T-helper 2 cell treated with Interferon-gamma antibody and Interleukin-4, amounts not matched to agents 5 μg/mL and 100 μg/mL, for 36 hours (primary cell): Measurements from ENCODE around the gene ESRP2.

ENCODE experiments used
- DNase-seq: peaks from one replicate; pipeline ENCODE4 v3.0.0; 2021; ENCODE audit warnings: low spot score
- H3K27ac Mint-ChIP-seq: one replicate; pipeline ENCODE4 v1.8.0; 2021; ENCODE audit warnings: mild to moderate bottlenecking, mixed read lengths
- H3K27me3 Mint-ChIP-seq: one replicate; pipeline ENCODE4 v1.8.0; 2021; ENCODE audit warnings: low read depth, mixed read lengths
- H3K36me3 Mint-ChIP-seq: one replicate; pipeline ENCODE4 v1.8.0; 2021; ENCODE audit warnings: low read depth, mixed read lengths
- H3K4me1 Mint-ChIP-seq: one replicate; pipeline ENCODE4 v1.8.0; 2021; ENCODE audit warnings: low read depth, mixed read lengths
- H3K4me3 Mint-ChIP-seq: one replicate; pipeline ENCODE4 v1.8.0; 2022; ENCODE audit warnings: mild to moderate bottlenecking, moderate library complexity, mixed read lengths
- H3K9me3 Mint-ChIP-seq: one replicate; pipeline ENCODE4 v1.8.0; 2021; ENCODE audit warnings: mixed read lengths

The ESRP2 gene

DNA sequence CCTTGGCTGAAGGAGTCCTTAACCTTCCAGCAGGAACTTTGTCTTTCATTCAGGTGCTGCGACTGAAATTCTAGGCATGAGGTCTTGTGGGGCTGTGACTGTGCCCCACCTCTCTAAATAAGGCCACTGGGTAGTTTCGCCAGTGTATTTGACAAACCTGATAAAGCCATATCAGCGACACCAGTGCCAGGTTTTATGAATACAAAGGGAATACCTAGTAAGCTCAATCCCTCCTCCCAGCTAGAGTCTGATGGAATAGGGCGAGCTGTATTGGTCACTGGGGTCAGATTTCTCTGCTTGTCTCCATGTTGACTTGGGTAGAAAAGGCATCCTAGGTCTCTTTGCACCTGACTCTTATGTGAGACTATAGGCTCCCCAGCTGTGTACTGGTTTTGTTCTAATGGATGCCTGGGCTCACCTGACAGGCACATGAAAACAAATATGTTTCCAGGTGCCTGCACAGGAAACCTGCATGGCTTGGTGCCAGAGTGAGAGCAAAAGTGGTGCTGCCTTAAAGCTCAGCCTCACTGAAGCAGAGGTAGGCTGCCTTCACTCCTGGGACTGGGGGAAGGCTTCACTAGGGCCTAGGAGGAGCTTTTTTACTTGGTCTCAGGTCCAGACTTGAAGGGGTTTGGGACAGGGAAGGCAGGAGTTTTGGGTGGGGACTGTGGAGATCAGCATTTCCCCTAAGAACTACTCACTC is 36.7 kb upstream of the ESRP2 start:
- peaks cover 45% of the 10 kb centered on the region for H3K36me3 Mint-ChIP-seq
- no peaks in the 10 kb centered on the region for H3K9me3 Mint-ChIP-seq
- H3K4me3 Mint-ChIP-seq = peak overlapping the region; percentile 81
- no peak for DNase-seq
- H3K27me3 Mint-ChIP-seq = no peaks in the 10 kb centered on the region
- H3K27ac Mint-ChIP-seq = peak overlapping the region; percentile 86
- H3K4me1 Mint-ChIP-seq = peaks cover 77% of the 10 kb centered on the region

DNA sequence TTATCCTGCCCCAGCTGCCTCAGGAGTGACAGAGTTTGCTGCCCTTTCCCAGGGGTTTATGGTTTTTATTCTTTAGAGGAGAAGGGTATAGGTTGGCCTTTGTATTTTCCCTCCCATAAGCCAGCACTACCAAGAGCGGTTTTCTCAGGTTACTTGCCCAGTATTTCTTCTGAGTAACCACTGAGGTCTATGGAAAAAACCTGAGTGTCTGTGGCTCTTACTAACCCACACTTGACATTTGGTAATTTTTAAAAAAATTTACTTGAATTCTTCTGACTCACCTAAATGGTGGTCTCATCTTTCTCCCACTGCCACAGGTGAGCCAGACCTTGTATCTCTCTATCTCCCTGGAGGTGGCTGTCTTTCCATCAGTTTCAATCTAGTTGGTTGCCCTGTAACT is 34.4 kb upstream of the ESRP2 start:
- Mint-ChIP-seq H3K36me3 (peaks cover 42% of the 10 kb centered on the region), H3K4me1 (peaks cover 75% of the 10 kb centered on the region), H3K4me3 (no peak overlapping the region), H3K9me3 (no peaks in the 10 kb centered on the region), H3K27me3 (no peaks in the 10 kb centered on the region), H3K27ac (peak overlapping the region; percentile 26)
- DNase-seq = no peak

DNA sequence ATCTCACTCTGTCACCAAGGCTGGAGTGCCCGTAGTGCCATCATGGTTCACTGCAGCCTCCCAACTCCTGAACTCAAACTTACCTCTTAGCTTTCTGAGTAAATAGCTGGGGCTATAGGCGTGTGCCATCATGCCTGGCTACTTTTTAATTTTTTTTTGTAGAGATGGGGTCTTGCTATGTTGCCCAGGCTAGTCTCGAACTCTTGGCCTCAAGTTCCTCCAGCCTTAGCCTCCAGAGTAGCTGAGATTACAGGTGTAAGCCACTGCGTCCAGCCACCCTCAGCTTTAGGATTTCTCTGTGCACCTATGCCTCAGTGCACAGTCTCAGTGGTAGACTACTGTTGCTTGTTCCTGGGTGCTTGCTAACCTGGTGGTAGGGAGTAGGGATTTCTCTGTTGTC is 33.9 kb upstream of the ESRP2 start:
- Mint-ChIP-seq H3K4me1 (peaks cover 73% of the 10 kb centered on the region), H3K27ac (peak overlapping the region; percentile 26), H3K36me3 (peaks cover 41% of the 10 kb centered on the region), H3K9me3 (no peaks in the 10 kb centered on the region), H3K27me3 (no peaks in the 10 kb centered on the region), H3K4me3 (no peak overlapping the region)
- no peak for DNase-seq

DNA sequence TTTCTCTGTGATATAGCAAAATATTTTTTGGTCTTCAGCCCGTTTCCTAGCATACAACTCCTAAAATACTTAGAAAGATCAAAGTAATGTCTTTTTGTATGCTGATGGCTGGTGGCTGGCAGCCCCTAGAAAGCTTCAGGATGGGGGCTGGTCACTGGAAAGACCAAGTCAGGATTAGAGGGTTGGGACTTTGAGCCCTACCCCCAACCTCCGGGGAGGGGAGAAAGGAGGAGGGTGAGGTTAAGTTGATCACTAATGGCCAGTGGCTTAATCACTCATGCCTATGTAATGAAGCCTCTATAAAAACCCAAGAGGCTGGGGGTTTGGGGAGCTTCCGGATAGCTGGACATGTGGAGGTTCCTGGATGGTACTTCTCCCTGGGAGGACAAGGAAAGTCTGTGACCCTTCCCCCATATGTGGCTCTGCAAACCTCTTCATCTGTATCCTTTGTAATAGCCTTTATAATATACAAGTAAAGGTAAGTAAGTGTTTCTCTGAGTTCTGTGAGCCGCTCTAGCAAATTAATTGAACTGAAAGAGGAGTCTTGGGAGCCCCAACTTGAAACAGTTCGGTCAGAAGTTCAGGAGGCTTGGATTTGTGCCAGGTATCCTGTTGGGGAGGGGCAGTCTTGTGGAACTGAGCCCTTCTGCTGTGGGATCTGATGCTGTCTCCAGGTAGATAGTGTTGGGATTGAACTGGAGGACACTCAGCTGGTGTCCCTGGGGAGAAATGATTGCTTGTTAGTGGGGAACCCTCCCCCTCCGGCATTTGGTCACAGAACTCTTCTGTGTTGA is 31.9 kb upstream of the ESRP2 start:
- Mint-ChIP-seq H3K4me3 (peak overlapping the region; percentile 12), H3K4me1 (peaks cover 66% of the 10 kb centered on the region), H3K27me3 (no peaks in the 10 kb centered on the region), H3K27ac (no peak overlapping the region), H3K36me3 (peaks cover 25% of the 10 kb centered on the region), H3K9me3 (no peaks in the 10 kb centered on the region)
- no peak for DNase-seq

DNA sequence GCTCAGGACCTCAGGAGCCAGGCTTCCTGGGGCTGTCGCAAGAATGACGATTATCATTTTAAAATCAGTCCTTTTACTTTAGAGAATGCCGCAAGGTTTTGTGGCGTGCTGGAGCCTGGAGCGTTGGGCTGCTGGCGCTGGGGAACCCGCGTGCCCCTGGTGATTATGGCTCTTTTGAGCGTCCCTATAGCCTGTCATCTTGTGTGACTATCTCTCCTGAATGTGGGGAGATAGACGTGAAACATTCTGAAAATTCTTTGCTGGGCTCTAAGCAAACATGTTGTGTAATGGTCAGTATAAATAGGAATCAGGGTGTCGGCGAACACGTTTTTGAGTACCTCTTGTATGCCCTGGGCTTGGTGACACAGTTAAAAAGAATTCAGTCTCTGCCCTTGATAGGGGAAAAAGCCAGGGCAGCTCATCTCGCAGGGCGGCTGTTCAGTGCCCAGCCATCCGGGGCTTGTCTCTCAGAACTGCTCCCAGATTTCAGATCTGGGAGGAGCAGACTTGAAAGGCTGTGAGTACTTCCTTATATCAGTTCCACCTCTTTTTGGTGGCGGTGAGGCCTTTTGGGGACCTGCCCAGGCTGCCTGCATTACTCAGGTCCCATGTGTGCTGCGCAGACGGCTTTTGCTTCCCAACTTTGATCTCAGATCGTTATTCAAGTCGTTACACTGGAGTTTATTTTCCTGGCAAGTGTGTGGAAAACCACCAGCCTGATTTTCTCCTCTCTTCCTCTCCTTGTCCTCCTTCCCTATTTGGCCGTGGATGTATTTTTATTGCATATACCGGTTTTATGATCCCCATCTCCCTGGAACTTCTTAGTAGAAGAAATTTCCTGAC is 29.4 kb upstream of the ESRP2 start:
- no peaks in the 10 kb centered on the region for H3K9me3 Mint-ChIP-seq
- H3K27me3 Mint-ChIP-seq = no peaks in the 10 kb centered on the region
- H3K4me1 Mint-ChIP-seq = peaks cover 52% of the 10 kb centered on the region
- peak; percentile 51 for DNase-seq
- peak overlapping the region; percentile 97 for H3K27ac Mint-ChIP-seq
- H3K36me3 Mint-ChIP-seq = peaks cover 17% of the 10 kb centered on the region
- H3K4me3 Mint-ChIP-seq = peak overlapping the region; percentile 93

DNA sequence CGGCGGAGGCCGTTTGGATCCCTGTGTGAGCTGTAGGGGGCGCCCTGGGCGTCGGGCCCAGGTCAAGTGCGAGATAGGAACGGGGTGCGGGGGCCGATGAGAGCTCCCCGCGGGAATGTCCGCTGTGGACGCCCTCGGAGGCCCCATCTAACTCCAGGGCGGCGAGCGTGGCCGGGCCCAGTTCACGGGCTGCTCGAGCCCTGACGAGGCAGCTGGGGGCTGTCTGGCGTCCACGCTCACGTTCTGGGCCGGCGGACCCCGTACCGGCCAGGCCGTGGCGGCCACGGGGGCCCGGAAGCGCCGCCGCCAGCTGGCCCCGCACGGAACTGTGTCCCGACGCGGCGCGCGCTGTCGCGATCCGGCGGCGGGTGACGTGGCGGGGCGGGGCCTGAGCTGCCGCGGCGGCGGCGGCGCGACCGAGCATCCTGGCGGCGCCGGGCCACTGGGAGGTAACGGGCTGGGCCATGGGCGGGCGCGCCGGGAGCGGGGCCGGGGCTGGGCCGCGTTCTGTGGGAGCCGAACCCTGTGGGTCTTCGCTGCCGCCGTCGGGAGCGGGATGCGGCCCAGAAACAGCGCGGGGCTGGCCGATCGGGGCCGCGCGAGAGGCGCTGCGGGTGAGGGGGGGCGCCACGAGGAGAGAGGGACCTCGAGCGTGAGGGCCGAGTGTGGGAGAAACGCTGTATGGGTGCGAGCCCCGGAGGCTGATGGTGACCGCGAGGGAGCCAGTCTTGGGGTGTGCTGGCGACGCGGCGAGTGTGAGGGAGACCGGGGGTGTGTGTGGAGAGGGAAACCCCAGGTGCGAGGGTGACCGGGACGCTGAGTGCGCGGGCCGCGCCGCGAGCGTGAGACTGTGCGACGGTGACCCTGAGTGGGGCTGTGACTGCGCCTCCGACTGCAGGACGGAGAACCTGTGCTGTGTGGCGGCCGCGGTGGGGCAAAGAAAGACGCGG is 28.5 kb upstream of the ESRP2 start, which contains the start of gene SLC7A6:
TSS of gene SLC7A6 (plus strand) at position 399 of the 950 bp plus-strand sequence. CDS start 10,201 bp downstream, outside the sequence.
- no peaks in the 10 kb centered on the region for H3K27me3 Mint-ChIP-seq
- H3K9me3 Mint-ChIP-seq = no peaks in the 10 kb centered on the region
- peaks cover 44% of the 10 kb centered on the region for H3K4me1 Mint-ChIP-seq
- peak; percentile 88 for DNase-seq
- H3K36me3 Mint-ChIP-seq = peaks cover 17% of the 10 kb centered on the region
- H3K27ac Mint-ChIP-seq = peak within 1 kb of the TSS; percentile 97
- peak within 1 kb of the TSS; percentile 93 for H3K4me3 Mint-ChIP-seq

DNA sequence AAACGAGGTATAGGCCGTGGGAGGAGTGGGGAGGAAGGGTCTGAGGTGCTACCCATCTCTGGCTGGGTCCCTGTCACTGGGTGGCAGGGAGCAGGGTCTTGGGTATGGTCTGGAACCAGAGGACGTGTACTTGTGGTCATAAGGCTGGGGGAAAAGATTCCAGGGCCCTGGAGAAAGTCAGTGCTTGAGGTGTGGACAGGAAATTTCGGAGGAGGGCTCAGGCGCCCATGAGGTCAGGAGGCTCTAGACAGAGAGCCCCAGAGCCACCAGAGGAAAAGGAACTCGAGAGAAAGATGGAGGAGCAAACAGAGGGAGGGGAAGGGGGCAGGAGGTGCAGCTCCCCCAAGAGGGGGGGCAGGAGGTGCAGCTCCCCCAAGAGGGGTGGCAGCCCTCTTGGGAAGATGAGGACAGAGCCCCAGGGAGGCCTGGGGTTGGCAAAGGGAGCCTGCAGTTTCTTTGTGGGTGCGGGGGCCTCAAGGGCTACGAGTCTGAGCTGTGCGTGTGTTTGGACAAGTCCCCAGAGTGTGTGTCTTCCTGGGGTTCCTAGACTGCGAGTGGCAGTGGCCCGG is 27.7 kb upstream of the ESRP2 start:
- Mint-ChIP-seq H3K9me3 (no peaks in the 10 kb centered on the region), H3K4me3 (peak overlapping the region; percentile 92), H3K27me3 (no peaks in the 10 kb centered on the region), H3K36me3 (peaks cover 12% of the 10 kb centered on the region), H3K27ac (peak overlapping the region; percentile 97), H3K4me1 (peaks cover 39% of the 10 kb centered on the region)
- DNase-seq = no peak

DNA sequence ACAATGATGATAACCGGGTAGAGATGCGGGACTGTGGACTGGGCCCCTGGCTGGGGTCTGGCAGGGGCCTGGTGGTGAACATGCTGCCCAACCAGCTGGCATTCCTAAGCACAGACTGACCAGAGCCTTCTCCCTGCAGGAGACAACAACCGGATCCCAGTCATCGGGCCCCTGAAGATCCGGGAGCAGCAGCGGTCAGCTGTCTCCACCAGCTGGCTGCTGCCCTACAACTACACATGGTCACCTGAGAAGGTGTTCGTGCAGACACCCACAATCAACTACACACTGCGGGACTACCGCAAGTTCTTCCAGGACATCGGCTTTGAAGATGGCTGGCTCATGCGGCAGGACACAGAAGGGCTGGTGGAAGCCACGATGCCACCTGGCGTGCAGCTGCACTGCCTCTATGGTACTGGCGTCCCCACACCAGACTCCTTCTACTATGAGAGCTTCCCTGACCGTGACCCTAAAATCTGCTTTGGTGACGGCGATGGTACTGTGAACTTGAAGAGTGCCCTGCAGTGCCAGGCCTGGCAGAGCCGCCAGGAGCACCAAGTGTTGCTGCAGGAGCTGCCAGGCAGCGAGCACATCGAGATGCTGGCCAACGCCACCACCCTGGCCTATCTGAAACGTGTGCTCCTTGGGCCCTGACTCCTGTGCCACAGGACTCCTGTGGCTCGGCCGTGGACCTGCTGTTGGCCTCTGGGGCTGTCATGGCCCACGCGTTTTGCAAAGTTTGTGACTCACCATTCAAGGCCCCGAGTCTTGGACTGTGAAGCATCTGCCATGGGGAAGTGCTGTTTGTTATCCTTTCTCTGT is 23.3 kb upstream of the ESRP2 start:
- Mint-ChIP-seq H3K27me3 (no peaks in the 10 kb centered on the region), H3K4me3 (no peak overlapping the region)

DNA sequence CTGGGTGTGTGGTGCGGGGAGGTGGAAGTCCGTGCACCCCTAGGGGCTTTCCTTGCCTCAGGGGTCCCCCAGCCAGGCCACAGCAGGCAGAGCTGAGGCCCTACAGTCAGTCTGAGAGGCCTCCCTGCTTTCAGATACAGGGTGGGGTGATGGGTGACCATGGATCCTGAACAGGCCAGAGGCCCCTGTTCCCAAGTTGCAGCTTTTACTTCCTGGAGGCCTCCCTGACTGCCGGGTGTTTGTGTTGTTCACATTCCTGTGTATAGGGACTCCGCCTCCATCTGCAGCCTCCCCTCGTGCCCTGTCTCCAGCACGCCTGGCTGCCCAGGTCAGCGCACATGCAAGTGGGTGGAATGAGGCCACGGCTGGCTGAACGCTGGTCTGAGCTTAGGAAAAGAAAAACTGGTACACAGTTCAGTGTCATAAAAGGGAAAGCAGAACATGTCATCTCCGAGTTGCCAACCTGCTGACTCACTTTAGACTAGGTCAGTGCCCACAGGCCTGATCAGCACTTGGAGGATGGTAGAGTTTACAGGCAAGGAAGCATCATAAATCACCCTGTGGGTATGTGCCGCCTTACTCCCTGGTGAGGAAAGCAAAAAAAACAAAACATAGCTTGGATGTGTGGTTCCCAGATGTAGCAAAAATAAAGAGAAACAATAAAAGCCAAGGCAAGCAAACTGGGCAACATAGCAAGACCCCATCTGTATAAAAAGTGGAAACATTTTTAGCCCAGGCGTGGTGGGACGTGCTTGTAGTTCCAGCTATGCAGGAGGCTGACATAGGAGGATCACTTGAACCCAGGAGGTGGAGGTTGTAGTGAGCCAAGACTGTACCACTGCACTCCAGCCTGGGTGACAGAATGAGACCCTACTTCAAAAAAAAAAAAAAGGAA is 22.2 kb upstream of the ESRP2 start:
- Mint-ChIP-seq H3K27ac (no peak overlapping the region), H3K9me3 (no peaks in the 10 kb centered on the region), H3K4me3 (no peak overlapping the region), H3K4me1 (peaks cover 10% of the 10 kb centered on the region), H3K36me3 (peaks cover 3% of the 10 kb centered on the region), H3K27me3 (no peaks in the 10 kb centered on the region)
- no peak for DNase-seq

More for the DNA sequence above, 23.3 kb upstream of the ESRP2 start:
- H3K36me3 Mint-ChIP-seq = peaks cover 3% of the 10 kb centered on the region
- peaks cover 18% of the 10 kb centered on the region for H3K4me1 Mint-ChIP-seq
- no peaks in the 10 kb centered on the region for H3K9me3 Mint-ChIP-seq
- H3K27ac Mint-ChIP-seq = no peak overlapping the region
- DNase-seq = no peak

DNA sequence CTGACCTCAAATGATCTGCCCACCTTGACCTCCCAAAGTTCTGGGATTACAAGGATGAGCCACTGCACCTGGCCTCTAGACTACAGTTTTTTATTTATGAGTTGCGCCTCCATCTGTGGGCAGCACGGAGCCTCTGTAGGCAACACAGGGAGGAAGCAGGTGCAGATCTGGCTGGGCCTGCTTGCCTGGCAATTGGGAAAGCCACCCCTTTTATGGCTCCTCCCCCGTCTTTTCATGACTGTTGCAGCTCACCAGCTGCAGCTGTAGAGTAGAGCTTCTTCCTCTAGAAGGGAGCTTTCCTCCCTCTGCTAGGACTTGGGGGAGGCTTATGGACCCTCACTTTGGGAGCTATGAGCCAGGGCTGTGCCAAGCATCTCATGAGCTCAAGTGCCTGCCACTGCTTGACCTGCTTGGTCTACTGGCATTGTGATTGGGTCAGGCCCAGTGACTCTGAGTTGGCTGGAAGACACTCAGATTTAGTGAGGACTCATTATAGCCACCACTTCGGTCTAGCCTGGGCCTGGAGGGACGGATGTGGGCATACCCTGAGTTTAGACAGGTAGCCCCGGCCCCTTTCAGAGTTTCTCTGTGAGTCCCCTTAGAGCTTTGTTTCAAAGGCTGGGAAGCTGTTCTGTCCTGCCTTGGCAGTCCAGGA is 21.5 kb upstream of the ESRP2 start:
- no peak for DNase-seq
- Mint-ChIP-seq H3K4me1 (peaks cover 8% of the 10 kb centered on the region), H3K9me3 (no peaks in the 10 kb centered on the region), H3K36me3 (peaks cover 3% of the 10 kb centered on the region), H3K27ac (peak overlapping the region; percentile 2), H3K4me3 (no peak overlapping the region), H3K27me3 (no peaks in the 10 kb centered on the region)

DNA sequence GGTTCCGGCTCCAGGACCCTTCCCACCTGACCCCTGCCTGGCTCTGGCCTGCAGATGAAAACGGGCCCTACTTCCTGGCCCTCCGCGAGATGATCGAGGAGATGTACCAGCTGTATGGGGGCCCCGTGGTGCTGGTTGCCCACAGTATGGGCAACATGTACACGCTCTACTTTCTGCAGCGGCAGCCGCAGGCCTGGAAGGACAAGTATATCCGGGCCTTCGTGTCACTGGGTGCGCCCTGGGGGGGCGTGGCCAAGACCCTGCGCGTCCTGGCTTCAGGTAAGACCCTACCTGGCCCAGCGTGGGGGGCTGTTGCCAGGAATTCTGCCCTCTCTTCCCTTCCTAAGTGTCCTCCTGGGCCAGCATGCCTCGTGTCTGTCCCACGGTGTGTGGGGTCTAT is 19.8 kb upstream of the ESRP2 start:
- H3K9me3 Mint-ChIP-seq = no peaks in the 10 kb centered on the region
- H3K27ac Mint-ChIP-seq = no peak overlapping the region
- DNase-seq = no peak
- H3K4me3 Mint-ChIP-seq = no peak overlapping the region
- H3K4me1 Mint-ChIP-seq = no peaks in the 10 kb centered on the region
- H3K36me3 Mint-ChIP-seq = peaks cover 8% of the 10 kb centered on the region
- no peaks in the 10 kb centered on the region for H3K27me3 Mint-ChIP-seq
